ENCODE results near the gene GMPPA.

- TF ChIP-seq ZFP36 (IDR thresholded peaks at IDR 0.05; ENCODE audit: low read depth, low read length, partially characterized antibody): no peak
- no peak for TF ChIP-seq POLR2A (conservative IDR thresholded peaks at IDR 0.05)
- no peak for TF ChIP-seq SETDB1 (IDR thresholded peaks at IDR 0.05; ENCODE audit: low read length)
- TF ChIP-seq MTF1 (CRISPR knock-in tag; IDR thresholded peaks at IDR 0.05; ENCODE audit: borderline replicate concordance): no peak
- TF ChIP-seq PATZ1 (CRISPR knock-in tag; IDR thresholded peaks at IDR 0.05; ENCODE audit: borderline replicate concordance): no peak
- no peak for TF ChIP-seq IRF1 (CRISPR knock-in tag; IDR thresholded peaks at IDR 0.05; ENCODE audit: borderline replicate concordance)
- TF ChIP-seq BDP1 (IDR thresholded peaks at IDR 0.05; ENCODE audit: insufficient read depth, insufficient read length): no peak
- TF ChIP-seq CHD2 (IDR thresholded peaks at IDR 0.05; ENCODE audit: low read depth, low read length): no peak
- TF ChIP-seq ZNF311 (CRISPR knock-in tag; IDR thresholded peaks at IDR 0.05): no peak
- no peak for TF ChIP-seq CTCF (IDR thresholded peaks at IDR 0.05 in 2 of 3, conservative IDR thresholded peaks at IDR 0.05 in 1 of 3; ENCODE audit: insufficient read depth in 2 of 3, low read depth in 1 of 3, low read length in 3 of 3)
- TF ChIP-seq MYBL2 (IDR thresholded peaks at IDR 0.05; ENCODE audit: low read depth): no peak
- no peak for TF ChIP-seq MYBL2 (CRISPR knock-in tag; IDR thresholded peaks at IDR 0.05; ENCODE audit: borderline replicate concordance)
- no peak for TF ChIP-seq BCL6 (CRISPR knock-in tag; IDR thresholded peaks at IDR 0.05)
- TF ChIP-seq TCF15 (CRISPR knock-in tag; IDR thresholded peaks at IDR 0.05): no peak
Measured at GRCh38 chr2:219544567-219544966, 45.9 kb downstream of the GMPPA start.

All from K562 (cell line).